GDM1 (cell line): ENCODE results near the gene FAR2.
"Not testable (repeated sequence)": the region's sequence is repeated elsewhere in the genome, so short reads cannot be mapped to it uniquely, and the experiment has no call there.

Experiments
- DNase-seq: peaks from one replicate; lab custom pipeline; 2025; lab: John Stamatoyannopoulos, UW

FAR2 gene

DNA sequence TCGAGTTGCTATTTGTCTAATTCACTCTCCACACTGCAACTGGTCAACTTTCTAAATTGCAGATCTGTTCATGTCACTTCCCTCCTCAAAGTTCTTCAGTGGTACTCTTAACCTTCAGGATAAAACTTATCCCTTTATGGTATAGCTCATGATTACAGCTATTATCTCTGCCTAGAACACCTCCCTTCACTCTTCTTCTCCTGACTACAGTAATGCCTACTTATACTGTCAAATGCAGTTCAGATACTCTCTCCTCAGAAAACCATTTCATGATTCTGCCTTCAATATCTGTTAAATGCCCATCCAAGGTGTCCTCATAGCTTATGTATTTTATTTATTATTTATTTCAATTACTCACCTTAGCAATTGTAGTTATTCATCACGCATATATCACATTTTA is 85.5 kb downstream of the FAR2 start:
- DNase-seq: no peak

DNA sequence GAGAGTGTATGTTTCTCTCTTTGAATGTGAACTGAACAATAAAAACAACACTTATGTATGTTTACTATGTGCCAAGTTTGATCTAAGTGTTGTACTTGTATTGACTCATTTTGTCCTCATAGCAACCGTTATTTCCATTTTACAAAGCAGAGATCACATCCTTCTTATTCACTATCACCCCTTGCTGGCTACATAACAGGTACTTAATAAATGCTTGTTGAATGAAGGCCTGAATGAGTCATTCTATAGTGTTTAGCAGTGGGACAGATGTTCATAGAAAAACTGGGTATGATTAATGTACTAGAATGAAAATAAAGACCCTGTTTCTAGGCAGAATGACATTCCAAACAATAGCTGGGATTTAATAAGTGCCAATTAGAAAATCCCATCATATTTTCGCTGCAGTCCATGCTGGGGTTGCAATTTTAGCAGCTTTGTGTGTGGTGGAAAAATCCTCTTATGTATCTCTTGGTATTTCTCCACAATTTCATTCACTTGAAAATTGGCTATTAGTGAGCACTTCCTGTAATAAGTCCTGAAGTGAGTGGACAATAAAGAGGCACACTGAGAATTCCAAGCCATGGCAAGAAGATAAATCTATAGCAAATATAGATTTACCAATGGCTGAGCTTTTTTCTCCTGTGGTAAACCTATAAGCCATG is 86.0 kb downstream of the FAR2 start:
- no peak for DNase-seq

DNA sequence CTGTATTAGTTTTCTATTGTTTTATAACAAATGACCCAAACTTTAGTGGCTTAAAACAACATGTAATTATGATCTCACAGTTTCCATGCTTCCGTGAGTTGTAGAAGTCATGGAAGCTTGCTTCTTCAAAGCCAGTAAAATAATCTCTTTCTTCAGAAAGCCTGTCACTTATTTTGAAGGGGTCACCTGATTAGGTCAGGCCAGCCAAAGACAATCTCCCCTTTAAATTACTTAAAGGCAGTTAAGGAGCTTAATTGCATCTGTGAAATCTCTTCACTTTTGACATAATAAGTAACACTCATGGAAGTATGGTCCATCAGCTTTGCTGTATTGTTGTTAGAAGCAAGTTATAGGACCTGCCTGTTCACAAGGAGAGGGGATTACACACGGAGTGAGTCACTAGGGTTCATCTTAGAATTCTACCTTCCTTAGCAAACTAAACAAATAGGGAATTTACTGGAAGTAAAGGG is 89.8 kb downstream of the FAR2 start:
- no peak for DNase-seq

DNA sequence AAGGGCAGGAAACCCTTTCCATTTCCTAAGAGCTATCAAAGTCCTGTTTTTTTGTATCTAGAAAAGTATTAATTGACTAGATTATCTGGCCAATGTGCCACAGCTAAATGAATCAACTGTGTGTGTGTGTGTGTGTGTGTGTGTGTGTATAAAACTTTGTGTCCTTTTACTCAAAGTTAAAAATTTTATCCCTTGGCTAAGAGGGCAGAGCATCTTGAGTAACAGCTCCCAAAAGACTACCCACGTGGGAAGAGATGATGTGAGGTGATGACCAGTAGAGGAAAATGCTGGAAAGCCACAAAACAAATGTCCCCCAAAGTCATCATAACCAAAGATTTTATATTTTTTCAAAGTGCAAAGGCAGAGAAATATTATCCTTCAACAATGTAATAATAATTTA is 90.3 kb downstream of the FAR2 start:
- DNase-seq: no peak

DNA sequence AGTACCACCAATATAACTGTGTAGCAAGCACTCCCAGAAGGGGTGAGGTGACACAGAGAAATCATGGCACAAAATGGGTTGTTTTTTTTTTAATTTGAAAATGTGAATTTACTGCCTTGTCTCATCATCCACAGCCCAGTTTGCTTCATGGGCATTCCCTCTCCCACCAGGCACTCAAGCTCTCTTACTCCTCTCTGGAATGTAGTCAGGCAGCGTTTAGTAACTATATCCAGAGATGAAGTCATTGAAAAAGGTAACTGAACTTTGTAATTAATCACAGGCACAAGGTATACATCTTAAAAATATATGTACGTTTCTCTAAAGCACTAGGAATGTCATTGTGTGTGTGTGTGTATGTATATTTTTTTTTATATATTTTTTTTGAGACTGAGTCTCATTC is 91.4 kb downstream of the FAR2 start:
- DNase-seq: no peak

DNA sequence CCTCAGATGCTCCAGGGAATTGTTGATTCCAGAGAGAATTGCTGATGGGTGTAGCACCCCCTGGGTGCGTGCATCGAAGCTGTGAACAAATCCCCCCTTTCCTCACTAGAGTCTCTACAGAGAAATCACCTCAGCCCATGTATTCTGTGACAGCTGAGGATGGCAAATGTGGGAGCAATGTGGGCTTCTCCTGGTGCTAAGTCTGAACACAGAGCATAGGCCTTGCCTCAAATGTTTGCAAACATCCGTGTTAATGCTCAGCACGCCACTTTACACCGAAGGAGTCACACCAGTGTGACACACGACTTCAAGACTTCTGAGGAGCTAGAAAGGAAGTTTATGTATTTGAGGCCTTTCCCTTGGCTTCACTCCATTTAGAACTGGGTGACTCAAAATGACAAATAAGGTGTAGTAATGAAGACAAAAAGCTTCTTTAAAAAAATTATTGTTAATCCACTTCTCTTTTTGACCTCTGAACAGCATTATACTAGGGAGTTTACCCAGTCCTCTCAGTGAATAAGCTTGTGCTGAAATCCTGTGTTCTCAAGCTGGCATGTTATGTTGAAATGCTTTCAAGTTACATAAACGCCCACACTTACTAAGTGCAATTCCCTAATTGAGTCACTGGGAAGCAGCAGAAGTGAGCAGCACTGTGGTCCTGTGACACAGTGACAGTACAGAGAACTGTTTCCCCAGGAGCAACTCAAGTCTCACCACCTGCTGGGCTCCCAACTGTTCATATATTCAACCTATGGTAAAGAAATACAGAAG is 92.9 kb downstream of the FAR2 start:
- no peak for DNase-seq

DNA sequence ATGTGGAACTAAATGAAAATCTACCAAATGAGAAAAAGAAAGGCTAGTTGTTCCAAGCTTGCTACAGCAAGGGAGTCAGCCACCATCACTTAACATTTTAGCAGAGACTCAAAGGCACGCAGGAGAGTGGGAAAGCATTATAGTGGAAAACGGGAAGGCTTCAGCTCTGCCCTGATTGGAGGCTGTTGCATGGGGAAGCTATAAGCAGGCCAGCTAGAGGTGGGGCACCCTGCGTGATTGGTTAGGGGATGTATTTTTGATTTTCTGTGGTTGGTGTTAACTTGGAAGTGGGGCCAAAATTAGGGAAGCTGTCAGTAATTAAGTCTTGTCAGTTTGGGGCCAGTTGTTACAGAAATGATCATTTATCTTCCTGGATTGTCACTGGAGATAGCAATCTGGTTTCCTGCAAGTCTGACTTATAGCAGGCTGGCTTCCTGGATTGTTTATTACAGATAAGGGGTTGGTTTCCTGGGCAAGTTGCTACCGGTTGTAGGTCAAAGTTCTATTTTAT is 93.9 kb downstream of the FAR2 start:
- DNase-seq: peak; percentile 79

DNA sequence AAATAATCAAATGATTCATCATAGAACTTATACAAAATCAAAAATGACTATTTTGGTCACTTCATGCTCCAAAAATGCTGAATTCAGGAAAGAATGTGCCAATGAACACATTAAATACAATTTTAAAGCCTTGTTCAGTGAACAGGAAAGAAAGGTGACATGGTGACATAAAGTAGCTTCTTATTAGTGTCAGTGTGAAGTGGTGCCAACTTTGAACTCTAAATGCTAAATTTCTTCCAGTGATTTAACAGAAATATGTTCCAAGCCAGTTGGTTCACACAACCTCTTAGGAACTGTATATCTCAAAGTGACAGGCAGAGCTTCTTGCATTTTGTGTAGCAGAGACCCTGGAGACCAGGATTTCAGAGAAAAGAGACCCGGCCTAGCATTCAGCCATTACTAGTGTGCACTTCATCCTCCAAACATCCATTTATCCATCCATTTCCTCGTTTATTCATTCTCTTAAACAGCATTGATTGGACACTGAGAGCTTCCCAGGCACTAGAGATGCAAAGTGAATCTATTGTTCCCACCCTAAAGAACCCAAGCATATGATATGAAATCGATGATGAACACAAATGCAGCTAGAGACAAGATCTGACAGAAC is 95.2 kb downstream of the FAR2 start:
- DNase-seq: no peak

DNA sequence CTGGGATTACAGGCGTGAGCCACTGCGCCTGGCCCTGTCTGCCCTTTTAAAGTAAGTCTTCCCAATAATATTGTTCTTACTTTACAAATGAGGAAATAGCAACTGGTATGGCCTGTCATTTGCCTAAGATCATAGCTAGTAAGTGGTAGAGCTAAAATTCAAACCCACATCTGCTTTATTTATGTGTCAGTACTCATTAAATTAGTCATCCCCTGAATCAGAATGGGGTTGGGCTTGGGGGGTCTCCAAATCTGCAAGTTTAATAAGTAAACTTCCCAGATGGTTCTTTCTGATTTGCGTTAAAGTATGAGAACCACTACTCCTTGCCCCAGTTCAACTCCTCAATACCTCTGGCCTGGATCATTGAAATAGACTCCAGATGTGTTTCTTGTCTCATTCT is 96.2 kb downstream of the FAR2 start:
- DNase-seq: no peak

DNA sequence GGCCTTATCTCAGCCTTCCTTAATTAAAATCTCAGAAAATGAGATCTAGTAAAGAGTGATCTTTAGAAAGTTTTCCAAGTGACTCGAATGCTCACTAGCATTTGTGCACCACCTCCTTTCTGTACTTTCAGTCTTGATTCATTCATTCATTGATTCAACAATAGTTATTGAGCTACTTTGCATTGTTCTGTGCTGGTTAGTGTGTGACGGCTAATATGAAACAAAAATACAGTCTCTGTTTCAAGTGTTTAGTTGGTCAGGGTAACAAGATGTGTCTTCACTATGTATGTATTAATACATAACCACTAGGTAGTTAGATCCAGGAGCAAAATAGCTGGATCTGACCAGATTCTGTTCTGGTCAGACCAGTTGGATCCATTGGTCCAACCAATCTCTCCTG is 100.9 kb downstream of the FAR2 start:
- DNase-seq: no peak

DNA sequence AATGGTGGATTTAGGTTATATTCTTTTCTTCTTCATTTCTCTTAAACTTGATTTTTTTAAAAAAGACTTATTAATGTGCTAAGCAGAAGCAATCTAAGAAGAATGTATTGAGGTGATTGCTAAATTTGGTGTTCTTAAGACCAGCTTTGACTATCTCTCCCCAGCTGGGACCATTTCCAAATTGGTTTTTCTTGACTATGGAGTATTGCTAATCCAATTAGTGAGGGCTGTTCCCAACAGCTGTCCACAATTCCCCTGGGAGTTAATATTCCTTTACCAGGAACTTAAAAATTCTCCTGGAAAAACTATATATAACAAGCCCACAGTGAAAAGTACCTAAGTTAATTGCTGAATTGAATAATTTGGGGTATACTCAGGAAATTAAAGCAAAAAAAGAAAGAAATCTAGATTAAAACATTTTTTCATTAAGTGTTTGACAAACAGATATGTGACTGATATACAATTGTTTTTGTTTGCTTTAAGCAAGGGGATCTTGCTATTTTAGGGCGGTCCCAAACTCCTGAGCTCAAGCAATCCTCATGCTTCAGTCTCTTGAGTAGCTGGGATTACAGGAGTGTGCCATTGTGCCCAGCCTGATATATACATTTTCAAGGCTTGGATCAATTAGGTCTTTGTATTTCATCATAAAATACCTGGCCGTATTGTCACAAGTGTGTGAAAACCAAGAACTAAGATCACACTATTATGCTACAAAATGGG is 105.0 kb downstream of the FAR2 start:
- no peak for DNase-seq

DNA sequence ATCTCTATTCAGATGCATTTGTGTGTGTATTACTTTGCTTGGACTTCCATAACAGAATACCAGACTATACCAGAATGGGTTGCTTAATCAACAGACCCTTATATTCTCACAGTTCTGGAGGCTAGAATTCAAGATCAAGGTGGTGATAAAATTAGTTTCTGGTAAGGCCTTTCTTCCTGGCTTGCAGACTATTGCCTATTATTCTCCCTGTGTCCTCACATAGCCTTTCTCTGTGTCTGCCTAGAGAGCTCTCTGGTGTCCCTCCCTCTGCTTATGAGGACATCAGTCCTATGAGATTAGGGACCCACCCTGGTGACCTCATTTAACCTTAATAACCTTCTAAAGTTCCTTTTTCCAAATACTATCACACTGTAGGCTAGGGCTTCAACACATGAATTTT is 106.0 kb downstream of the FAR2 start:
- no peak for DNase-seq

DNA sequence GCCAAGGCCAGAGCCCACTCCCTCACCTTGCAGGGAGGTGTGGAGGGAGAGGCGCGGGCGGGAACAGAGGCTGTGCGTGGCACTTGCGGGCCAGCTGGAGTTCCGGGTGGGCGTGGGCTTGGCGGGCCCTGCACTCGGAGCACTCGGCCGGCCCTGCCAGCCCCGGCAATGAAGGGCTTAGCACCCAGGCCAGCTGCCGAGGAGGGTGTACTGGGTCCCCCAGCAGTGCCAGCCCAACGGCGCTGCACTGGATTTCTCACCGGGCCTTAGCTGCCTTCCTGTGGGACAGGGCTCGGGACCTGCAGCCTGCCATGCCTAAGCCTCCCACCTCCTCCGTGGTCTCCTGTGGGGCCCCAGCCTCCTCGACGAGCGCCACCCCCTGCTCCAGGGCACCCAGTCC is 107.5 kb downstream of the FAR2 start:
- DNase-seq: no peak

DNA sequence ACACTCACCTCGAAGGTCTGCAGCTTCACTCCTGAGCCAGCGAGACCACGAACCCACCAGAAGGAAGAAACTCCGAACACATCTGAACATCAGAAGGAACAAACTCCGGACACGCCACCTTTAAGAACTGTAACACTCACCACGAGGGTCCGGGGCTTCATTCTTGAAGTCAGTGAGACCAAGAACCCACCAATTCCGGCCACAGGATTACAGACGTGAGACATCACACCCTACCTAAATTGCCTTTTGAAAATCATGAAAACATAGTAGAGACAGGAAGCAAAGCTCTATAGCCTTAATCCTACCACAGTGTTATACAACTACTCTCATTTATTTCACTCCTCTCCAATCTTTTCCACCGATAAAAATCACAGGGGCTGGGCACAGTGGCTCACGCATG is 108.6 kb downstream of the FAR2 start:
- not testable (repeated sequence) for DNase-seq

DNA sequence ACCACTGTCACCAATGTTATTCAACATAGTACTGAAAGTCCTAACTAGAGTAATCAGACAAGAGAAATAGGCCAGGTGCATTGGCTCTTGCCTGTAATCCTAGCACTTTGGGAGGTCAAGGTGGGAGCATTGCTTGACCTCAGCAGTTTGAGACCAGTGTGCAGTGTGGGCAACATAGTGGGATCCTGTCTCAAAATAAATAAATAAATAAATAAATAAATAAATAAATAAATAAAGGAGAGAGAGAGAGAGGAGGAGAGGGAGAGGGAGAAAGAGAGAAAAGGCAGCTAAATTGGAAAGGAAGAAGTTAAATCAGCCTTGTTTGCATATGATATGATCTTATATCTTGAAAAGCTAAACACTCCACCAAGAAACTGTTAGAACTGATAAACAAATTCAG is 115.3 kb downstream of the FAR2 start:
- DNase-seq: no peak

DNA sequence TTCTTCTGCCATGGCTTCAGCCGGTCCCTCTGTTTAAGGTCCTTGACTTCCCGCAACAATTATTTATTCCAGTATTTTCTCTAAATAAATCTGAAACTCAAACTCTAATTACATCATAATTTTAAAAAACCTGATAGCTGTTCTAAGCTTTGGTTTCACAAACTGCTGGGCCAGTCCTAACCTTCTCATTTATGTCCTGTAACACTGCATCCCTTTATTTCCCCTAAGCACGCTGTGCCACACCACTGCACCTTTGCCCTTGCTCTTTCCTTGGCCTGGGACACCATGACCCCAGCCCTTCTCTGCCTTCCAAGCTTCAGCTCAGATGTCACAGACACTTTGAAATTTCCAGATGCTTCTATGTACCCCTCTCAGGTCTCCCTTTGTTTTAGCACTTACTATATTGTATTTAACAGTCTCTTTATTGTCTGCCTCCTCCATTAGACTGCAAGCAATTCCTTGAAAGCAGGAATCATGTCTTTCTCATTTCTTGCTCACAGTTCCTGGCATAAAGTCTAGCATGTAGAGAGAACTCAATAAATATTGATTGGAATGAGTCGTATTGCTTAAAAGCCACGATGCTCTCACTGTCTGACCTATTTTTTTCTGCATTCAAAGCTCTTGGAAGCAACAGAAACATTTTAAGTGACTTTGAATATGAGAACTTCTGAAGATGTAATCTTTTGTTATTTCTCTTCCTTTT is 120.8 kb downstream of the FAR2 start:
- DNase-seq: no peak

DNA sequence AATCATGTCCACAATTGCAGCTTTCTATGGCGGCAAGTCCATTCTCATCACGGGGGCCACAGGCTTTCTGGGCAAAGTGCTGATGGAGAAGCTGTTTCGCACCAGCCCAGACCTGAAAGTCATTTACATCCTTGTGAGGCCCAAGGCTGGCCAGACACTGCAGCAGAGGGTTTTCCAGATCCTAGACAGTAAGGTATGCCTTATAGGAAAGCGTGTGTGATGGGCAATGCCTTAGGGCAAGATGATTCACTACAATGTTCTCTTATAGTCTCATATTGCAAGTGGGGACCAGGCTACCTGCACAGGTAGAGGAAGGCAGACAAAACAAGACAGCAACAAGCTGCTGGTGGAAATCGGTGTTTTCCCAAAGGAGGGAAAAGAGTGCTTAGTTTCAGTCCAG is 121.4 kb downstream of the FAR2 start:
- DNase-seq: no peak

DNA sequence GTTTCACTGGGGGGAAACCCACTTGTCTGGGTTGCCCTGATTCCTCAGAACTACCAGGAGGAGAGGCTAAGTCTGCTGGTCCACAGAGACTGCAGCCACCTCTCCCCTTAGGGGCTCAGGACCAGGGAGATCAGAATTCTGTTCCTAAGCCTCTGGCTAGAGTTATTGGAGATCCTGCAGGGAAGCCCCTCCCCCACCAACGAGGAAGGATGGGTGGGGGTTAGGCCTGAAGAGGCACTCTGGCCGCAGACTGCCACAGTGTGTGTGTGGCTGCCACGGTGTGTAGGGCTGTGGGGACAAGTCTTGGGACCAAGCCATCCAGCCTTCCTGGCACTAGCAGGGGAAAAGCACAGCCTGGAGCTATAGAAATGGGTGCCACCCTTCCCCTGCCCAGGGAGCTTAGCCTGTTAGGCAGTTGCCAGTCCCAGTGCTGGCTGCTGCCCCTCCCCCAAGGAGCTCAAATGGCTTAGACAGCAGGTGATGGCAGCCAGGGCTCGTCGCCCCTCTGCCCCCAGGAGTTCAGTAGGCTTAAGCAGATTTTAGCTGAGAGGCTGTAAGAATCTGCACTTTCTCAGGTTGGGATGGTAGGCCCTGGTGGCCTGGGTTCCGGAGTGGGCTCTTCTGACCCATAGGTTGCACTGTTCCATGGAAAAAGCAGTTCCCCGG is 124.2 kb downstream of the FAR2 start:
- DNase-seq: no peak

DNA sequence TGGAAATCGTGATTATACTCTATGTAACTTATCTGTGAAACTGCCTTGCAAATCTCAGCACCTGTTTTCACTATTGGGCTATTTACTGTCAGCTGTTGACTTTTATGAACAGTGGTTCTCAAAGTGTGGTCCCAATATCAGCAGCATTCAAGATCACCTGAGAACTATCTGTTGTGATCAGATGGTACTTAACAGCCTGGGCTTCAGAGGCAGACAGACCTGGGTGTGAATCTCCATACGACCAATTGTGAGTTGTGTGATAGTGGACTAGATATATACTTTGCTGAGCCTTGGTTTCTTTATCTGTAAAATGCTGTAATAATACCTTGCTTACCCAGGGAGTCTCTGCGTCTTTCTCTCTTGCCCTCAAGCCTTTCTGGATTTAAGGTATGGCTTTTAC is 126.8 kb downstream of the FAR2 start:
- no peak for DNase-seq

DNA sequence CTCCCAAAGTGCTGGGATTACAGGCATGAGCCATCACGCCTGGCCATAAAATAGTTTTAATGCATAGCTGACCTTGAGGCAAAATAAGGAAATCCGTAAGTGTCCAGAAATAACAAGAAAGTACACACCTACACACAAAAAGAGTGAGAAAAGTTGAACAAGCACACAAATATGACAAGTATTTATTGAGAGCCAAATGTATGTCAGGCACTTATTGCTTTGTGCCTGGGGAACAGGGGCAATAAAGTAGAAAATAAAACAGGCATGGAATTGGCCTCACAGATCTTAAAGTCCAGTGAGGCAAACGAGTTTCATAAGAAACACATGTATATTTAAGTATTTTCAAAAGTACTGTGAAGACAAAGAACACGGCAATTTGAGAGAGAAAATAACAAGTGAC is 128.2 kb downstream of the FAR2 start:
- no peak for DNase-seq

DNA sequence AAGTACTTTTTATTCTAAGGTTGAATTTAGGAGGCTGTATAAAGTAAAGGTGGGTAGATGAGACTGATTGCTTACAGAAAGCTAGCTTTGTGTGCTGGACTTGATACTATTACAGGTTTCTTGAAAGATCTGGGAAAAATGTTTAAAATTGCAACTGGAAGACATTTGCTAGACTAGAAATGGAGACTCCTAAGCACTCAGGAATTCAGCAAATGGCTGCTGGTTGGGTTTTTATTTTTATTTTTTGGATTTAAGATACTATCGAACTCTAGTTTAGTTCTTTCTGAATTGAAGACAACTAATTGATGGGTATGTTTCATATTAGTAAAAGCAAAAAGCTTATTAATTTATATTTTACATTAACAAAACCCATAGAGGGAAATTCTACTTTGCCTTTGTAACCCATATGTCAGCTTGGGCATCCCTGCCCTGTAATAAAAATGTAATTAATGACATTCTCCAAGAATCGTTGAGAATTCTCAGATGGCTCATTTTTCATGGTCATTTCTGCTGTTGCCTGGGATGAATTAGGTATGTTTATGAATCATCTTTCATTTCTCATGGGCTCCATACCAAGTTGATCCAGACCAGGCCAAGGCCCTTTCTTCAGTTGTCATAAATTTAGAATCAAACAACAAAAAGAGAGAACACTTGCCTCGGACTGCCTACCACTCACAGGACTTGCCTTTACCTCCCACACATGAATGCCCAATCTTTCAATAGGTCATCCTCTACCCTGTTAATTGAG is 129.8 kb downstream of the FAR2 start:
- no peak for DNase-seq
